Cardiac muscle cell (in vitro differentiated cells and primary cell): ENCODE results near the gene CACNA2D4. TPM values are rescaled to one million over a fixed set of nuclear protein-coding genes. Genes with fewer than 3 reads are reported as not detected.

Experiments used
- DNase-seq, 2 donors: peaks; one replicate each; pipeline versions ENCODE4 v3.0.0 to v3.0.0-alpha.2; 2010 to 2017; ENCODE audit warnings: low read depth in 1 of 2, low spot score in 1 of 2
- H3K27ac ChIP-seq: fragments of 200-600 bp; sonication (generic); 2 replicates; pipeline ENCODE4 v1.5.1; 2016
- H3K27me3 ChIP-seq: fragments of 200-600 bp; sonication (generic); 2 replicates; pipeline ENCODE4 v1.6.0; 2016; ENCODE audit warnings: control low read depth
- H3K36me3 ChIP-seq: fragments of 200-600 bp; sonication (generic); 2 replicates; pipeline ENCODE4 v1.5.1; 2016; ENCODE audit warnings: control low read depth
- H3K4me1 ChIP-seq: fragments of 200-600 bp; sonication (generic); 2 replicates; pipeline ENCODE4 v1.8.1; 2017; ENCODE audit warnings: low read depth, mild to moderate bottlenecking, mixed run types
- H3K4me3 ChIP-seq: fragments of 200-600 bp; sonication (generic); 2 replicates; pipeline ENCODE4 v1.5.1; 2016; ENCODE audit warnings: mild to moderate bottlenecking
- H3K9me3 ChIP-seq: fragments of 200-600 bp; sonication (generic); 2 replicates; pipeline ENCODE4 v1.5.1; 2017; ENCODE audit warnings: low read depth, mild to moderate bottlenecking, control low read depth
- polyA plus RNA-seq: library from polyadenylated mRNA; unstranded; fragments of >200 nt; fragmentation: Nextera tagmentation; extraction: Ambion mirVana; gene quantifications from 2 replicates; pipeline ENCODE4 v1.2.1, GENCODE V29; 2016
- total RNA-seq: library from RNA; depleted of rRNA; stranded (reverse); fragments of >200 nt; gene quantifications from 2 replicates; pipeline ENCODE4 v1.2.3, GENCODE V29; 2016
- TF ChIP-seq, protein P1 (sequence below): IDR thresholded peaks from 2 replicates; pipeline ENCODE4 v1.5.1; 2012; ENCODE audit warnings: low read depth, mild to moderate bottlenecking, low read length

Gene CACNA2D4
- total and polyA plus RNA-seq, 2 experiments from 2014 or later: 0.39 to 1.3 TPM

DNA sequence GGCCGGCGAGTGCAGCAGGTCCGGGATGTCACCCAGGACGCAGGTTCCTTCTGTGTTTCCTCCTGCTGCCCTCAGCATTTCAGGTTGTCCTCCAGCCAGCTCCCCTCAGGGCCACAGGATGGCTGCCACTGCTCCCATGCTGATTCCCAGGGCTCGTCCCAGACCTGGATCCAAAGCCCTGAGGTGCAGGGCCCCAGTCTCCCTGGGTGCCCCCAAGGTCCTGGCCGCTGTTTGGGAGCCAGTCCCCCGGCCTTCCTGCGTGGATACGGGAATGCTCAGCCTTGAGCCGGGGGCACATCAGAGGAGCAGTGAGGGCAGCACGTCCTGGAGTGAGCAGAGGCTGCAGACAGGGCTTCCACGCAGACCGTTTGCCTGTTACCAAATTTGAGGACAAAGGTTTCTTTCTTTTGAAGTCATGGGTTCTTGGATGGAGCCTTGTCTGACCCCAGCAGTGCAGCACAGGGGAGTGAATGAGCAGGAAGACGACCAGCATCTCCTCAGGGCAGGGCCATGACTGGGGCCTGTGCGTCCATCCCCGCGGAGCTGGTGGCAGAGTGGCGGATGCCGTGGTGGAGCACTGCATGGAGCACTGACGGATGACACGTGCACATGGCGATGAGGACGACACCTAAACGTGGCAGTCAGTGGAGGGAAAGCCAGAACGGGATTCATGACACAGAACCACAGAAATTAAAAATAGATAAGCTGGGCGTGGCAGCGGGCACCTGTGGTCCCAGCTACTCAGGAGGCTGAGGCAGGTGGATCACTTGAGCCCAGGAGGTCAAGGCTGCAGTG, 12.5 kb upstream of the CACNA2D4 start:
- Histone ChIP-seq H3K36me3 (no peaks in the 10 kb centered on the region), H3K9me3 (no peaks in the 10 kb centered on the region)
- TF ChIP-seq, protein P1, sequence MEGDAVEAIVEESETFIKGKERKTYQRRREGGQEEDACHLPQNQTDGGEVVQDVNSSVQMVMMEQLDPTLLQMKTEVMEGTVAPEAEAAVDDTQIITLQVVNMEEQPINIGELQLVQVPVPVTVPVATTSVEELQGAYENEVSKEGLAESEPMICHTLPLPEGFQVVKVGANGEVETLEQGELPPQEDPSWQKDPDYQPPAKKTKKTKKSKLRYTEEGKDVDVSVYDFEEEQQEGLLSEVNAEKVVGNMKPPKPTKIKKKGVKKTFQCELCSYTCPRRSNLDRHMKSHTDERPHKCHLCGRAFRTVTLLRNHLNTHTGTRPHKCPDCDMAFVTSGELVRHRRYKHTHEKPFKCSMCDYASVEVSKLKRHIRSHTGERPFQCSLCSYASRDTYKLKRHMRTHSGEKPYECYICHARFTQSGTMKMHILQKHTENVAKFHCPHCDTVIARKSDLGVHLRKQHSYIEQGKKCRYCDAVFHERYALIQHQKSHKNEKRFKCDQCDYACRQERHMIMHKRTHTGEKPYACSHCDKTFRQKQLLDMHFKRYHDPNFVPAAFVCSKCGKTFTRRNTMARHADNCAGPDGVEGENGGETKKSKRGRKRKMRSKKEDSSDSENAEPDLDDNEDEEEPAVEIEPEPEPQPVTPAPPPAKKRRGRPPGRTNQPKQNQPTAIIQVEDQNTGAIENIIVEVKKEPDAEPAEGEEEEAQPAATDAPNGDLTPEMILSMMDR: no peak

DNA sequence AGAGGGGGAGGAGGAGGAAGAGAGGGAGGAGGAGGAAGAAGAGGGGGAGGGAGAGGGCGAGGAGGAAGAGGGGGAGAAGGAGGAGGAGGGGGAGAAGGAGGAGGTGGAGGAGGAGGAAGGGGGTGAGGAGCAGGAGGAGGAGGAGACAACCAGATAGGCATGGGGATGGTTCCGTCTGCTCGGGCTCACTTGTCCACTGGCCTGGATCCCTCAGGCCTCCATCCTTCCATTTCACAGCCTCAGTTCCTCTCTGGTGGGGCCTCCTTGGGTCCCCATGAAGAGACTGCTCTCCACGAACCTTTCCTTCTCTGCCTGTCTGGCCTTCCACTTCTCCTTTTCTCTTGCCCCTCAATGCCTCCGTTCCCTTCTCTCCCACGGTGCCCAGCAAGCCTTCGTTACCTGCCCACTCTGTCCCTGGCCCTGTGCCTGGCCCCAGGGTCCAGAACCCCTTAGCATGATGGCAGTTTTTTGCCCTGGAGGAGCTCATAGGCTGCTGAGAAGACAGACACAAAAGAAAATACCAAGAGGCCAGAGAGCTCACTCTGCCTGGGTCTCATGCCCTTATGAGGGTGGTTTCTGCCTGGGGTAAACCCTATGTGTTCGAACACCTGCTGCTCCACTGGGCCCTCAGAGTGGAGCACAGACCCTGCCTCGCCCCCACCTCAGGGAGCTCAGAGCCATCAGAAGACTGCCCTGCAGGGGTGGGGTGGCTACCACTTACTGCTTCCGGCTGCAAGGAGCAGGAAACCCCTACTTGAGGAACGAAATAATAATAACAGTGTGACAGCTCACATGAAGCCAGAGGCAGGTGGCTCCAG, 11.7 kb upstream of the CACNA2D4 start:
- Histone ChIP-seq H3K36me3 (no peaks in the 10 kb centered on the region), H3K4me3 (no peak overlapping the region), H3K9me3 (no peaks in the 10 kb centered on the region), H3K4me1 (peaks cover 11% of the 10 kb centered on the region), H3K27ac (no peak overlapping the region), H3K27me3 (no peaks in the 10 kb centered on the region)
- TF ChIP-seq, protein P1: no peak
- no peak for DNase-seq

More for the DNA sequence above, 12.5 kb upstream of the CACNA2D4 start:
- no peaks in the 10 kb centered on the region for H3K27me3 ChIP-seq
- no peak overlapping the region for H3K4me3 ChIP-seq
- H3K27ac ChIP-seq: no peak overlapping the region
- DNase-seq: no peak
- peaks cover 11% of the 10 kb centered on the region for H3K4me1 ChIP-seq

DNA sequence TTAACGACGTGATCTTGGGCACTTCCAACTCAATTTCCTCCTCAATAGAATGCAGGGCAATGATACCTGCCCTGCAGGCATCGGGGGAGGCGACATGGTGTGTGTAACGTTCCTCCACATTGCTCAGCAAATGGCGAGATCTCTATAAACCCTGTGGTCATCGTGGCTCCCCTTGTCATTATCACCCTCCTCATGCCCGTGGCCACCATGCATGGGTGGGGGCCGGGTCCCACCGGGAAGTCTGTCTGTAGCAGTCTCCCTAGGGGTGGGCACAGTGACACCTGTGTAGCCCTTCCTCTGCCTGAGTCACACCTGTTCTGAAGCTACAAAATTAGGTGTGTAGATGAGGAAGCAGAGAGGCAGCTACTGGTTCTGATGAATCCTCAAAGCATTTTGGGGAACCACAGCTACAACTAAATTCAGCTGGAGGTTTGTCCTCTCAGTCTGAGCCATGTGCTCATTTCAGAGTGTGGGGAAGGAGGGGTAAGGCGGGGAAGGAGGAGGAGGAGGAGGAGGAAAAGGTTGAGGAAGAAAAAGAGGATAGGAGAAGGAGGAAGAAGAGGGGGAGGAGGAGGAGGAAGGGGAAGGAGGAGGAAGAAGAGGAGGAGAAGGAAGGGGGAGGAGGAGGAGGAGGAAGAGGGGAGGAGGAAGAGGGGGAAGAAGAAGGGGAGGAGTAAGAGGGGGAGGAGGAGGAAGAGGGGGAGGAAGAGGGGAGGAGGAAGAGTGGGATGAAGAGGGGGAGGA, 11.0 kb upstream of the CACNA2D4 start:
- no peak overlapping the region for H3K27ac ChIP-seq
- peaks cover 16% of the 10 kb centered on the region for H3K4me1 ChIP-seq
- H3K27me3 ChIP-seq: no peaks in the 10 kb centered on the region
- no peak for DNase-seq
- no peak overlapping the region for H3K4me3 ChIP-seq
- no peaks in the 10 kb centered on the region for H3K9me3 ChIP-seq
- H3K36me3 ChIP-seq: no peaks in the 10 kb centered on the region
- TF ChIP-seq, protein P1: no peak

DNA sequence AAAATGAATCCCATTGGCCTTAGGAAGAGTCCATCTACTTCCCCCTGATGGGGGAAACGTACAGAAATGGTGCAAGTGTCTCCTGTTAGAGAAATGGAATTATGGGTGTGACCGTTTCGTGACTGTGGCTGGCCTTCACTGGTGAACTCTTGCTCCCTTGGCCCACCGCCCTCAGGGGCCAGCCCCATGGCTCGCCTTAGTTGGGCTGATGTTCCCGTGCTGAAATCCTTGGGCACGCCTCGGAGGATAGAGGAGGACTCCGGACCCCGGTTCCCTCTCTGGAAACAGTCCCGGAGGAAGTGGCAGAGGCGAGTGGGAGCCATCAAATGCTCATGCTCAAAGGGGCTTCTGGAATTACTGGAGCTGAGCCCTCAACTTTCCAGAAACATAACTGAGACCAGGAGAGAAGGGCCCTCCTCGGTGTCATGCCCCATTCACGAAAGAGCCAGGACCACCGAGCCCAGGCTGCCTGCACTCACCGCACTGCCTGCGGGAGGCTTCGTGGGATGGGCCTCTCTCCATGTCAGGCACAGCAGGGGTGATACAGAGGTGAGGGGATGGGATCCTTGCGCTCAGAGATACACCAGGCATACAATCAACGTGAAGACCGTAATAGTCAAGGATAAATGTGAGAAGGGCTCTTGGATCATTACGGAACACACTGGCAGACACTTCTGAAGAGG, 10.1 kb upstream of the CACNA2D4 start:
- Histone ChIP-seq H3K27ac (no peak overlapping the region), H3K9me3 (no peaks in the 10 kb centered on the region), H3K36me3 (no peaks in the 10 kb centered on the region), H3K27me3 (no peaks in the 10 kb centered on the region), H3K4me1 (peaks cover 16% of the 10 kb centered on the region), H3K4me3 (no peak overlapping the region)
- no peak for DNase-seq
- TF ChIP-seq, protein P1: no peak

DNA sequence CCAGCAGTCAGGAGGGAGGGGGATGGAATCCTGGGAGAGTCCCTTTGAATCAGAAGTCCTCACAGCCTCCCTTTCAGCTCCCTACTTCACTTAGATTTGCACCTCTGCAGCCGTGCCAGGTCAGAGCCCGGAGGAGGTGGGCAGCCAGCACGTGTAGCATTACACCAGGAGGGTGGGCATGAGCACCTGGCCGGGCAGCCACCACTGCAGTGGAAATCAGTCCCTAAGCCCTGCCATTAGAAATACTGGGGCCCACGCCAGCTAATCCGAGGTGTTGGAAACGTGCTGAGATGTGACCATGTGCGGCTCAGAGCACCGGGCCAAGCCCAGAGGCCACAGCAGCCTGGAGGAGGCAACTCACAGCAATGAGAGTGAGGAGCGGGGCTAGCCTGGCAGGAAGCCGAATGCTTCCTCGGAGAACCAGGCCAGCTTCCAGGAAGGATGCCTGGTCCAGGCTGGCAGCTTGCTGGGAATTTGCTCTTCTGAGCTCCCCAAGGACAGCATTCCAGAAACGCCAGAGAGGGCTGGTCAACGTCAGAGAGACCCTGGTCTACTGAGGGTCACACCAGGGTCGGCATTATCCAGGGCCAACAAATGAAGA, 9.4 kb upstream of the CACNA2D4 start:
- peak; percentile 68 to 80 for DNase-seq
- TF ChIP-seq, protein P1: no peak
- Histone ChIP-seq H3K27ac (peak overlapping the region; percentile 24), H3K4me1 (peaks cover 16% of the 10 kb centered on the region), H3K4me3 (no peak overlapping the region), H3K9me3 (no peaks in the 10 kb centered on the region), H3K36me3 (no peaks in the 10 kb centered on the region), H3K27me3 (no peaks in the 10 kb centered on the region)
